ENCODE data around the gene HMGXB3.

GRCh38 chr5:150015415-150015814, 14.9 kb downstream of the HMGXB3 start:
- TF ChIP-seq EZH2 (IDR thresholded peaks at IDR 0.05; ENCODE audit: borderline replicate concordance, insufficient read depth, low read length, poor library complexity, severe bottlenecking) (no peak), MXI1 (conservative IDR thresholded peaks at IDR 0.05; ENCODE audit: poor library complexity, severe bottlenecking) (no peak), POLR2AphosphoS5 (IDR thresholded peaks at IDR 0.05) (no peak), EP300 (conservative IDR thresholded peaks at IDR 0.05; ENCODE audit: poor library complexity, severe bottlenecking) (no peak), TAF1 (IDR thresholded peaks at IDR 0.05; ENCODE audit: low read depth) (no peak)
- TF ChIP-seq, protein P1, sequence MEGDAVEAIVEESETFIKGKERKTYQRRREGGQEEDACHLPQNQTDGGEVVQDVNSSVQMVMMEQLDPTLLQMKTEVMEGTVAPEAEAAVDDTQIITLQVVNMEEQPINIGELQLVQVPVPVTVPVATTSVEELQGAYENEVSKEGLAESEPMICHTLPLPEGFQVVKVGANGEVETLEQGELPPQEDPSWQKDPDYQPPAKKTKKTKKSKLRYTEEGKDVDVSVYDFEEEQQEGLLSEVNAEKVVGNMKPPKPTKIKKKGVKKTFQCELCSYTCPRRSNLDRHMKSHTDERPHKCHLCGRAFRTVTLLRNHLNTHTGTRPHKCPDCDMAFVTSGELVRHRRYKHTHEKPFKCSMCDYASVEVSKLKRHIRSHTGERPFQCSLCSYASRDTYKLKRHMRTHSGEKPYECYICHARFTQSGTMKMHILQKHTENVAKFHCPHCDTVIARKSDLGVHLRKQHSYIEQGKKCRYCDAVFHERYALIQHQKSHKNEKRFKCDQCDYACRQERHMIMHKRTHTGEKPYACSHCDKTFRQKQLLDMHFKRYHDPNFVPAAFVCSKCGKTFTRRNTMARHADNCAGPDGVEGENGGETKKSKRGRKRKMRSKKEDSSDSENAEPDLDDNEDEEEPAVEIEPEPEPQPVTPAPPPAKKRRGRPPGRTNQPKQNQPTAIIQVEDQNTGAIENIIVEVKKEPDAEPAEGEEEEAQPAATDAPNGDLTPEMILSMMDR (IDR thresholded peaks at IDR 0.05; ENCODE audit: poor library complexity, severe bottlenecking): no peak
- TF ChIP-seq, protein P2, sequence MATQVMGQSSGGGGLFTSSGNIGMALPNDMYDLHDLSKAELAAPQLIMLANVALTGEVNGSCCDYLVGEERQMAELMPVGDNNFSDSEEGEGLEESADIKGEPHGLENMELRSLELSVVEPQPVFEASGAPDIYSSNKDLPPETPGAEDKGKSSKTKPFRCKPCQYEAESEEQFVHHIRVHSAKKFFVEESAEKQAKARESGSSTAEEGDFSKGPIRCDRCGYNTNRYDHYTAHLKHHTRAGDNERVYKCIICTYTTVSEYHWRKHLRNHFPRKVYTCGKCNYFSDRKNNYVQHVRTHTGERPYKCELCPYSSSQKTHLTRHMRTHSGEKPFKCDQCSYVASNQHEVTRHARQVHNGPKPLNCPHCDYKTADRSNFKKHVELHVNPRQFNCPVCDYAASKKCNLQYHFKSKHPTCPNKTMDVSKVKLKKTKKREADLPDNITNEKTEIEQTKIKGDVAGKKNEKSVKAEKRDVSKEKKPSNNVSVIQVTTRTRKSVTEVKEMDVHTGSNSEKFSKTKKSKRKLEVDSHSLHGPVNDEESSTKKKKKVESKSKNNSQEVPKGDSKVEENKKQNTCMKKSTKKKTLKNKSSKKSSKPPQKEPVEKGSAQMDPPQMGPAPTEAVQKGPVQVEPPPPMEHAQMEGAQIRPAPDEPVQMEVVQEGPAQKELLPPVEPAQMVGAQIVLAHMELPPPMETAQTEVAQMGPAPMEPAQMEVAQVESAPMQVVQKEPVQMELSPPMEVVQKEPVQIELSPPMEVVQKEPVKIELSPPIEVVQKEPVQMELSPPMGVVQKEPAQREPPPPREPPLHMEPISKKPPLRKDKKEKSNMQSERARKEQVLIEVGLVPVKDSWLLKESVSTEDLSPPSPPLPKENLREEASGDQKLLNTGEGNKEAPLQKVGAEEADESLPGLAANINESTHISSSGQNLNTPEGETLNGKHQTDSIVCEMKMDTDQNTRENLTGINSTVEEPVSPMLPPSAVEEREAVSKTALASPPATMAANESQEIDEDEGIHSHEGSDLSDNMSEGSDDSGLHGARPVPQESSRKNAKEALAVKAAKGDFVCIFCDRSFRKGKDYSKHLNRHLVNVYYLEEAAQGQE (IDR thresholded peaks at IDR 0.05; ENCODE audit: borderline replicate concordance): no peak
